Smooth muscle cell (in vitro differentiated cells): ENCODE data around the gene GPATCH1. TPM values are rescaled to one million over a fixed set of nuclear protein-coding genes. Genes with fewer than 3 reads are reported as not detected.
"Not testable (repeated sequence)": the region's sequence is repeated elsewhere in the genome, so short reads cannot be mapped to it uniquely, and the experiment has no call there.

Experiments
- DNase-seq: peaks from one replicate; lab custom pipeline; 2025; ENCODE audit not compliant: unreplicated experiment; lab: John Stamatoyannopoulos, UW
- H2AFZ ChIP-seq: fragments of 200-600 bp; sonication (generic); 2 replicates; pipeline ENCODE4 v1.6.0; 2016; ENCODE audit warnings: antibody characterized with exemption, low read depth, mild to moderate bottlenecking
- H3F3A ChIP-seq: fragments of 200-600 bp; sonication (generic); 2 replicates; pipeline ENCODE4 v1.6.0; 2017; ENCODE audit warnings: antibody characterized with exemption, low read depth
- H3K27ac ChIP-seq: fragments of 200-600 bp; sonication (generic); 2 replicates; pipeline ENCODE4 v1.5.1; 2016; ENCODE audit warnings: low read depth, mild to moderate bottlenecking
- H3K27me3 ChIP-seq: fragments of 200-600 bp; sonication (generic); 2 replicates; pipeline ENCODE4 v1.6.1; 2016; ENCODE audit warnings: low read depth, mild to moderate bottlenecking
- H3K36me3 ChIP-seq: fragments of 200-600 bp; sonication (generic); 2 replicates; pipeline ENCODE4 v1.5.1; 2016; ENCODE audit warnings: low read depth
- H3K4me1 ChIP-seq: fragments of 200-600 bp; sonication (generic); 2 replicates; pipeline ENCODE4 v1.5.1; 2016; ENCODE audit warnings: low read depth
- H3K4me2 ChIP-seq: fragments of 200-600 bp; sonication (generic); 2 replicates; pipeline ENCODE4 v1.6.0; 2016; ENCODE audit warnings: mild to moderate bottlenecking
- H3K4me3 ChIP-seq: fragments of 200-600 bp; sonication (generic); 2 replicates; pipeline ENCODE4 v1.5.1; 2016; ENCODE audit warnings: mild to moderate bottlenecking
- H3K79me2 ChIP-seq: fragments of 200-600 bp; sonication (generic); 2 replicates; pipeline ENCODE4 v1.6.0; 2016; ENCODE audit warnings: low read depth, mild to moderate bottlenecking
- H3K9ac ChIP-seq: fragments of 200-600 bp; sonication (generic); 2 replicates; pipeline ENCODE4 v1.6.0; 2016; ENCODE audit warnings: low read depth
- H3K9me3 ChIP-seq: fragments of 200-600 bp; sonication (generic); replicated peaks from 2 replicates; pipeline ENCODE4 v1.5.1; 2016; ENCODE audit warnings: low read depth
- H4K20me1 ChIP-seq: fragments of 200-600 bp; sonication (generic); 2 replicates; pipeline ENCODE4 v1.6.0; 2016; ENCODE audit warnings: low read depth
- WGBS: methylation state at CpG from one replicate; pipeline ENCODE4 v1.1.7; 2016; ENCODE audit warnings: low lambda C conversion rate; 5-methylcytosine and 5-hydroxymethylcytosine counted together
- polyA plus RNA-seq: library from polyadenylated mRNA; unstranded; fragments of >200 nt; fragmentation: Nextera tagmentation; extraction: Ambion mirVana; gene quantifications from 2 replicates; pipeline ENCODE4 v1.2.1, GENCODE V29; 2016
- total RNA-seq: library from RNA; depleted of rRNA; stranded (reverse); fragments of >200 nt; gene quantifications from 2 replicates; pipeline ENCODE4 v1.2.3, GENCODE V29; 2014
- TF ChIP-seq, protein P1 (sequence below): fragments of 200-600 bp; sonication (generic); IDR thresholded peaks from 2 replicates; pipeline ENCODE4 v1.5.1; 2017; ENCODE audit warnings: borderline replicate concordance, mild to moderate bottlenecking, antibody characterized with exemption; ENCODE audit not compliant: insufficient read depth, poor library complexity, severe bottlenecking

Gene GPATCH1
- total and polyA plus RNA-seq, 2 experiments from 2014 or later: 2.8 to 4.3 TPM

- H3K4me2 ChIP-seq, H3K9me3 ChIP-seq, H3K27me3 ChIP-seq, H3K4me3 ChIP-seq, H4K20me1 ChIP-seq, H3K27ac ChIP-seq, H3K9ac ChIP-seq, H3K4me1 ChIP-seq, H2AFZ ChIP-seq, DNase-seq, H3K79me2 ChIP-seq, H3K36me3 ChIP-seq, H3F3A ChIP-seq: not testable (repeated sequence)
- WGBS: 88% methylated on average over 6 of the region's 6 CpGs
Observed at GRCh38 chr19:33154313-33154712, 73.3 kb downstream of the GPATCH1 start.

- no peak for DNase-seq
- H3F3A ChIP-seq: no peaks in the 10 kb centered on the region
- H2AFZ ChIP-seq: no peak overlapping the region
- 85% methylated on average over 5 of the region's 5 CpGs for WGBS
- no peak overlapping the region for H3K4me3 ChIP-seq
- H3K27ac ChIP-seq: no peak overlapping the region
- H3K4me2 ChIP-seq: no peak overlapping the region
- no peaks in the 10 kb centered on the region for H3K4me1 ChIP-seq
- no peaks in the 10 kb centered on the region for H4K20me1 ChIP-seq
- TF ChIP-seq, protein P1, sequence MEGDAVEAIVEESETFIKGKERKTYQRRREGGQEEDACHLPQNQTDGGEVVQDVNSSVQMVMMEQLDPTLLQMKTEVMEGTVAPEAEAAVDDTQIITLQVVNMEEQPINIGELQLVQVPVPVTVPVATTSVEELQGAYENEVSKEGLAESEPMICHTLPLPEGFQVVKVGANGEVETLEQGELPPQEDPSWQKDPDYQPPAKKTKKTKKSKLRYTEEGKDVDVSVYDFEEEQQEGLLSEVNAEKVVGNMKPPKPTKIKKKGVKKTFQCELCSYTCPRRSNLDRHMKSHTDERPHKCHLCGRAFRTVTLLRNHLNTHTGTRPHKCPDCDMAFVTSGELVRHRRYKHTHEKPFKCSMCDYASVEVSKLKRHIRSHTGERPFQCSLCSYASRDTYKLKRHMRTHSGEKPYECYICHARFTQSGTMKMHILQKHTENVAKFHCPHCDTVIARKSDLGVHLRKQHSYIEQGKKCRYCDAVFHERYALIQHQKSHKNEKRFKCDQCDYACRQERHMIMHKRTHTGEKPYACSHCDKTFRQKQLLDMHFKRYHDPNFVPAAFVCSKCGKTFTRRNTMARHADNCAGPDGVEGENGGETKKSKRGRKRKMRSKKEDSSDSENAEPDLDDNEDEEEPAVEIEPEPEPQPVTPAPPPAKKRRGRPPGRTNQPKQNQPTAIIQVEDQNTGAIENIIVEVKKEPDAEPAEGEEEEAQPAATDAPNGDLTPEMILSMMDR: no peak
- H3K79me2 ChIP-seq: no peaks in the 10 kb centered on the region
- no peak overlapping the region for H3K9ac ChIP-seq
- no peaks in the 10 kb centered on the region for H3K36me3 ChIP-seq
- H3K9me3 ChIP-seq: no peaks in the 10 kb centered on the region
- H3K27me3 ChIP-seq: no peaks in the 10 kb centered on the region
Observed at GRCh38 chr19:33156334-33156733, 75.4 kb downstream of the GPATCH1 start.

GRCh38 chr19:33157906-33158305, 76.9 kb downstream of the GPATCH1 start:
- no peak overlapping the region for H3K27ac ChIP-seq
- no peaks in the 10 kb centered on the region for H3K9me3 ChIP-seq
- TF ChIP-seq, protein P1: no peak
- no peak overlapping the region for H2AFZ ChIP-seq
- no peaks in the 10 kb centered on the region for H3K27me3 ChIP-seq
- H3K4me2 ChIP-seq: no peak overlapping the region
- H3F3A ChIP-seq: no peaks in the 10 kb centered on the region
- no peaks in the 10 kb centered on the region for H4K20me1 ChIP-seq
- no peak overlapping the region for H3K4me3 ChIP-seq
- H3K9ac ChIP-seq: no peak overlapping the region
- H3K4me1 ChIP-seq: no peaks in the 10 kb centered on the region
- DNase-seq: no peak
- no peaks in the 10 kb centered on the region for H3K36me3 ChIP-seq
- no peaks in the 10 kb centered on the region for H3K79me2 ChIP-seq
- WGBS: 97% methylated on average over 3 of the region's 3 CpGs

GRCh38 chr19:33158365-33158764, 77.4 kb downstream of the GPATCH1 start:
- Histone ChIP-seq H2AFZ (no peak overlapping the region), H3K4me1 (no peaks in the 10 kb centered on the region), H3K9me3 (no peaks in the 10 kb centered on the region), H3F3A (no peaks in the 10 kb centered on the region), H3K27ac (no peak overlapping the region), H4K20me1 (no peaks in the 10 kb centered on the region), H3K27me3 (no peaks in the 10 kb centered on the region), H3K4me3 (no peak overlapping the region), H3K79me2 (no peaks in the 10 kb centered on the region), H3K4me2 (no peak overlapping the region), H3K9ac (no peak overlapping the region), H3K36me3 (no peaks in the 10 kb centered on the region)
- TF ChIP-seq, protein P1: no peak
- WGBS: 93% methylated on average over 6 of the region's 6 CpGs
- DNase-seq: no peak
